Frontal cortex (tissue), 4 donors: ENCODE results near the gene HOMER2. TPM values are rescaled to one million over a fixed set of nuclear protein-coding genes. Genes with fewer than 3 reads are reported as not detected.
"Not testable (repeated sequence)": the region's sequence is repeated elsewhere in the genome, so short reads cannot be mapped to it uniquely, and the experiment has no call there.

Source experiments
- DNase-seq, 2 donors: peaks; one replicate each; pipeline ENCODE4 v3.0.0; 2012; ENCODE audit warnings: low spot score in 2 of 2
- FAIRE-seq: peaks from 2 replicates; lab custom pipeline; 2012; peaks lifted over from hg19 to GRCh38; lab: Jason Lieb, UNC
- total RNA-seq: library from RNA; depleted of rRNA; stranded (reverse); fragments of >200 nt; gene quantifications from one replicate; pipeline ENCODE4 v1.2.3, GENCODE V29; 2014
- donor health status: control.
- donor health status: control.
- donor health status: control.

Gene HOMER2
- total RNA-seq, 1 donor from 2014 or later = 45.2 TPM

DNA sequence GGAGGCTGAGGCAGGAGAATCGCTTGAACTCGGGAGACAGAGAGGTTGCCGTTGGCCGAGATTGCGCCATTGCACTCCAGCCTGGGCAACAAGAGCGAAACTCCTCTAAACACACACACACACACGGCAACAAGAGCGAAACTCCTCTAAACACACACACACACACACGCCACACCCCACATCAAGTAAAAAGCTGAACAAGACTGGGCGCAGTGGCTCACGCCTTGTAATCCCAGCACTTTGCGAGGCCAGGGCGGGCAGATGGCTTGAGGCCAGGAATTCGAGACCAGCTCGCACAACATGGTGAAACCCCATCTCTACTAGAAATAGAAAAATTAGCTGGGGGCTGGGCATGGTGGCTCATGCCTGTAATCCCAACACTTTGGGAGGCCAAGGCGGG is 49.0 kb downstream of the HOMER2 start:
- FAIRE-seq = no peak
- DNase-seq = no peak

DNA sequence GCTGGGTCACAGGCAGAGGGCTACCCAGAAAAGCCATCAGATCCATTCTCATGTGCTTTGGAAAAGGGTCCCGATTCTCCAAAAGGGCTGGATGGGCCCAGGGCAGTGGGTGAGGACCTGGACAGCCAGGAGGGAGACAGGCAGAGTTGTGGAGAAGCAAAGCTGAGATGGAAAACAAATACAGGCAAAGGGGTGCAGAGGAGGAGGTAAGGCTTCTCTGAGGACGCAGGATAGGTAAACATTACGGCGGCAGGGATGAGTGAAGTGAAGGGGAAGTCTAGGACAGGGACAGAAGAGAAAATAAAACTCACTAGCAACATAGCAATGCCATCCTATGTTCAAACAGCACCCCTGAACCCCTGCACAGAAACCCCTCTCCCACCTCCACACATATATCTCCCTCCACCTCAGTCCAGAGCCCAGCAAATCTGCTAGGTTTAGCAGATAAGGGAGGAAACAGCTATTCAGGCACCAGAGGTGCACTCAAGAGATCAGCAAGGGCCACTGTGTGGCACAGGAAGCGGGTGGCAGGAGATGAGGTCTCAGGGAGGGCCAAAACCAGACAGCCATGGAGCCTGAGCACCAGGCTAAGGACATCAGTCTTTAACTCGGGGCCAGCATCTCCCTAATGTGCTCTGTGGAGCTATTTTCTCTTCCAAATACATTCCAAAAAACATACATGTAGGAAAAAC is 51.3 kb downstream of the HOMER2 start:
- FAIRE-seq = no peak

GRCh38 chr15:82900511-82901060 is 51.9 kb downstream of the HOMER2 start:
- FAIRE-seq (no peak), DNase-seq (no peak)

More for the DNA sequence above, 51.3 kb downstream of the HOMER2 start:
- DNase-seq = no peak

- FAIRE-seq (no peak), DNase-seq (no peak)
Measured at GRCh38 chr15:82898961-82899360, 53.6 kb downstream of the HOMER2 start.

GRCh38 chr15:82895983-82896382 is 56.5 kb downstream of the HOMER2 start:
- DNase-seq = no peak
- FAIRE-seq = no peak

GRCh38 chr15:82894971-82895520 is 57.5 kb downstream of the HOMER2 start:
- FAIRE-seq (no peak), DNase-seq (peak in 1 of 2 donors; percentile 14)

GRCh38 chr15:82893473-82893872 is 59.0 kb downstream of the HOMER2 start:
- not testable (repeated sequence) for DNase-seq, FAIRE-seq

DNA sequence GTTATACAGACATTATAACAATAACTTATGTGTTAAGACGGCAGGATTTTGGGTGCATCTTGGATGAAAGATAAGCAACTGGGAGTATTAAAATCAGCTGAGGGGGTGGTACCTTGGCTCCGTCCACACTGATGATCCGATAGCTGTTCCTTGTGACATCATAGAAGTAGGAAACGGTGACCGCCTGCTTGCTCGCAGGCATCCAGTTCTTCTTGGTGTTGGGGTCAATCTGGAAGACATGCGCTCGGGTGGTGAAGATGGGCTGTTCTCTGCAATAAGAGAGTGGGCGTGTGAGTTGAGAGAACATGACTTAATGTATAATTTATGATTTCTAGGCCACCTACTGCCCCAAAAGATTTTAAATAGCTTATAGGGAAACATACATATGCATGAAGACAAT is 59.9 kb downstream of the HOMER2 start:
- FAIRE-seq (no peak), DNase-seq (no peak)

GRCh38 chr15:82890995-82891390 is 61.5 kb downstream of the HOMER2 start:
- DNase-seq (no peak), FAIRE-seq (no peak)

GRCh38 chr15:82890338-82890994 is 62.1 kb downstream of the HOMER2 start:
- FAIRE-seq = no peak
- DNase-seq = no peak

DNA sequence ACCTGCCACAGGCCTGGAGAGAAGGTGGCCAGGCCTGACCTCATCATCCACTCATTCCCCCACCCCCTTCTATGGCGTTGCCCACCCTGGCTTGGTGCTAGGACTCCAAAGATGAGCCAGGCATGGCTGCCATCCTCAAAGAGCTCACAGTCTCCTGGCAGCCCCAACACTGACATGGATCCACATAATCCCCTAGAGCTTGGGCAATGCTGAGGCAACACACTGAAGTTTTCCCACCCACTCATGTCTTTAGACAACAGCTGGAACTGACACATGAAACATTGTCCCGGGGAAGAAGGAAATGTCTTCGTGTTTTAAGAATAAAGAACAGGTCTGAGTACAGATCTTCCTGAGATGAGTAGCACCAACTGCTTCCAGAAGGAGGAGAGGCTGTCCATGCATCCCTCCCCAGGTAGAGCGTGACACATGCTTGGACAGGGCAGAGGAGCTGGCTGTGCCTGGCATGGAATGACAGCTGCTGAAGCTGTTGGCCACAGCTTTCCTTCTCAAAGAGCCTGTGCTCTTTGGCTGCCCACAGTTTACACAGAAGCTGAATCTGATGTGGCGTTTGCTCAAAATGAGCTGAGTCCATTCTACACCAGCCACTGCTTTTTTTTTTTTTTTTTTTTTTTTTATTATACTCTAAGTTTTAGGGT is 70.1 kb downstream of the HOMER2 start:
- no peak for FAIRE-seq
- DNase-seq = no peak

DNA sequence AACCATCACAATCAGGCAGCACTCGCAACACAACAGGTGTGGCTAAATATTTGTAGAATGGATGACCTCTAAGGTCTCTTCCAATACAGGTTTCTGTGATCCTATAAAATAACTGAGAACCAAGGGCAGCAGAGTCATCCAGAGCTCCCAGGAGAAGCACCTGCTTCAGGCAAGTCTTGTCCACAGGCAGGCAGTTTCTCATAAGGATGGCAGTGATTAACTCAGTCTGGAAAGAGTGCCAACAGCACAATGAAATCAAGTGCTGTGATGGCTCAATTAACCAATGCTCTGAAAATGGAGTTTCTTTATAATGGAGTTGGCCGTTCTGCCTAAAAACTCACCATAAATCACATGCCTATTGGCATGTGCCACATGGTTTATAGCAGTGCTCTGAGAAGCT is 70.8 kb downstream of the HOMER2 start:
- DNase-seq = no peak
- no peak for FAIRE-seq

GRCh38 chr15:82880704-82881103 is 71.8 kb downstream of the HOMER2 start:
- no peak for FAIRE-seq
- no peak for DNase-seq

- no peak for DNase-seq
Measured at GRCh38 chr15:82878325-82878724, 74.2 kb downstream of the HOMER2 start.

DNA sequence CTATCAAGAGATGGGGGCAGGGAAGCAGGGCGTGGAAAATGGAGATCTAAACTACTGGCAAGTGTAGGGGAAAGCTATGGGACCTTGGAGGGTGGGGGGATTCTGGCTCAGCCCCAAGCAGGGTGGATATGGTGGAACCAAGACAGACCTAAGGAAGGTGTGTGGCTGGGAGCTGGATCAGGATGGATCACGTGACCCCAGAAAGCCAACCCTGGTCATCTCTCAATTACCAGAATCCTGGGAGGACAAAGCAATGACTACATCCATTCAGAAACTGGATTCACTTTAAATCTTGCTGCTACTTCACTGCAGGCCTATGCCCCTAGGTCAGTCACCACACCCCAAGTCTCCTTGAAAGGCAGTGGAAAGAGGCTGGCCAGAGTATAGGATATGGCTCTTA is 74.7 kb downstream of the HOMER2 start:
- DNase-seq (no peak), FAIRE-seq (no peak)

More at GRCh38 chr15:82878325-82878724, 74.2 kb downstream of the HOMER2 start:
- no peak for FAIRE-seq

DNA sequence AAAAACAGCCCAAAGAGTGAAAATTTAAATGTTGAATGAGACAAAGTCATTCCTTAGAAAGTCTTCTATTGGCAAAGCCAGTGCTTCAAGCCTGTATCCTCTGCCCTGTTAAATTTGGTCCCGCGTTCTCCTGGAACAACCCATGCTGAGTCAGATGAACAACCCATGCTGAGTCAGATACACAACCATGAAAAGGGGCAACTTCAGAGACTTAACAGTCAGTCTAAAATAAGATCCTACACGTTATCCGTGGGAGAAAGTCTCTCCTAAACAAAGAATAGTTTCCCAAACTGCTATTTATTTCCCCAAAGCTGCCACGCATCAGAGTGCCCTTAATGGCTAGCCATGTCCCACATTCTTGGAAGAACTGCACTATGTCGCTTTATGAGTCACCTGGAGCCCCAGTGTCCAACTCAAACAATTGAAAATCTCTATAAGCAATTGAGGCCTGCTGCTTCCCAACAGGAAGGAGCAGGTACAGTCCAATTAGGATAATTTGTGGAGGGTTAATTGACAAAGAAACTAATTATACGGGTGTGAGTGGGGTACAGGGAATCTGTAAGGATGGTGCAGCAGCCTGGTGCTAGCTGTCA is 77.0 kb downstream of the HOMER2 start:
- DNase-seq (no peak), FAIRE-seq (no peak)

DNA sequence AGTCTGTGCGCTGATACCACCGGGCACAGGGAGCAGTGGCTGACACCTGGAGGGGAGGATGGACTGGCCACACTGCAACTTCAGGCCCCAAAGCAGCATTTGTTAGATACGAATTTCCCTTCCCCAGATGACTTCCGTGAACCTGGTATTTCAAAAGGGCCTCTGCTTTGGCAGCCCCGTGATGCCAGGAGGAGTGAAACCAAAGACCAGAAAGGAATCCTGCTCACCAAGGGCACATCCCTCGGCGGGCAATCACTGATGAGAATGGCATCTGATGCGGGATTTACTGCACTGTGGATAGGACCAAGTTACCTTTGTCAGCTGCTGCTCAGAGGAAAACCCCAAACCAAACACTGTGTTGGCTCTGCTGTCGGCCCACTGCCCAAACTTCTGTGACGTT is 77.6 kb downstream of the HOMER2 start:
- FAIRE-seq = no peak

GRCh38 chr15:82874267-82874666 is 78.3 kb downstream of the HOMER2 start:
- DNase-seq = no peak
- FAIRE-seq = no peak

More for the DNA sequence above, 77.6 kb downstream of the HOMER2 start:
- no peak for DNase-seq

DNA sequence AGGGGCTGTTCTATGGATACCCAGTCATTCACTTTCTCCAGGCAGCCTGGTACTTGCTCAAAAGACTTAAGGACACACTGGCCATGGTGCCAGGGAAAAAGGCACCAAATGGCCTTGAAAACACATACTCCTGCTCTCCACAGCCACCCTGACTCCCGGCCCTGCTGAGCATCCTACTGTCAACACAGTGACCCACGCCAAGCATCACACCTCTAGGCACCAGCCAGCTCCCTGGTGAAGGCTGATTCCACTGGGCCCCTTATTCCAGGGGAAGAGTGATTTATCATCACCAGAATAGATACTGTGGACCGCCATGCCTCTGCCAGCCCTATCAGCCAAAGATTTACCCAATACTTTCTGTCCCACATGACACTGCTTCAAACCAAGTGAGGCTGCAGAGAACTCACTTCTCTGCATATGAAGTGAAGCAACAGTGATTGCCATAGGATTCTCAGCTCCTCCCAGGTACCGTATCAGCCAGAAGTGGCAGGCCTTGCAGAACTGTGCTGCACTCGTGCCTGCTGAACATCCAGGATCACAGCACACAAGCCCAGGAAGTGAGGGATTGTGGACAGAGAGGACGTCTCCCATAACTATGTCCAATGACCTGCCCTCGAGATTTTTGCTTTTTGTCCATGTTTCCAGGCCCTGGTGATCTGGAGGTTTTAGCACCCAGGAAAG is 79.4 kb downstream of the HOMER2 start:
- no peak for FAIRE-seq

More for the DNA sequence above, 79.4 kb downstream of the HOMER2 start:
- no peak for DNase-seq
